SU-DHL-6 (cell line): ENCODE results near the gene C1QTNF1.

Experiments used
- EZH2phosphoT487 ChIP-seq: fragments of 200-600 bp; sonication (generic), shearing (Covaris generic); conservative IDR thresholded peaks from 2 replicates; pipeline ENCODE4 v1.6.1; 2018; ENCODE audit warnings: mild to moderate bottlenecking, antibody characterized with exemption, low read length, moderate library complexity, mixed read lengths
- TF ChIP-seq, protein P1 (sequence below): fragments of 200-600 bp; sonication (generic); IDR thresholded peaks from one replicate; pipeline ENCODE4 v1.5.1; 2017; ENCODE audit warnings: antibody characterized with exemption, mild to moderate bottlenecking, low read length, moderate library complexity; ENCODE audit not compliant: insufficient read depth, poor library complexity, severe bottlenecking

- no peak for TF ChIP-seq EZH2phosphoT487
- TF ChIP-seq, protein P1, sequence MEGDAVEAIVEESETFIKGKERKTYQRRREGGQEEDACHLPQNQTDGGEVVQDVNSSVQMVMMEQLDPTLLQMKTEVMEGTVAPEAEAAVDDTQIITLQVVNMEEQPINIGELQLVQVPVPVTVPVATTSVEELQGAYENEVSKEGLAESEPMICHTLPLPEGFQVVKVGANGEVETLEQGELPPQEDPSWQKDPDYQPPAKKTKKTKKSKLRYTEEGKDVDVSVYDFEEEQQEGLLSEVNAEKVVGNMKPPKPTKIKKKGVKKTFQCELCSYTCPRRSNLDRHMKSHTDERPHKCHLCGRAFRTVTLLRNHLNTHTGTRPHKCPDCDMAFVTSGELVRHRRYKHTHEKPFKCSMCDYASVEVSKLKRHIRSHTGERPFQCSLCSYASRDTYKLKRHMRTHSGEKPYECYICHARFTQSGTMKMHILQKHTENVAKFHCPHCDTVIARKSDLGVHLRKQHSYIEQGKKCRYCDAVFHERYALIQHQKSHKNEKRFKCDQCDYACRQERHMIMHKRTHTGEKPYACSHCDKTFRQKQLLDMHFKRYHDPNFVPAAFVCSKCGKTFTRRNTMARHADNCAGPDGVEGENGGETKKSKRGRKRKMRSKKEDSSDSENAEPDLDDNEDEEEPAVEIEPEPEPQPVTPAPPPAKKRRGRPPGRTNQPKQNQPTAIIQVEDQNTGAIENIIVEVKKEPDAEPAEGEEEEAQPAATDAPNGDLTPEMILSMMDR = no peak
Observed at GRCh38 chr17:79088997-79089328, 65.0 kb downstream of the C1QTNF1 start.
